A673 (cell line): ENCODE results near the gene CHTF8. TPM values are rescaled to one million over a fixed set of nuclear protein-coding genes. Genes with fewer than 3 reads are reported as not detected.

ENCODE experiments used
- BruUV-seq: library from RNA; stranded (reverse); fragments of 400-500 nt; replicated peaks from 2 replicates; lab custom pipeline; 2021; lab: Mats Ljungman, UMichigan
- CTCF ChIA-PET: fragments of 300-600 bp; sonication (Branson Sonifier 250); formaldehyde crosslinking; loops from one replicate; lab custom pipeline; 2022; ENCODE audit warnings: antibody characterized with exemption; lab: Charles Lee
- POLR2A ChIA-PET: fragments of 300-600 bp; sonication (Branson Sonifier 250); formaldehyde crosslinking; loops from one replicate; lab custom pipeline; 2022; ENCODE audit warnings: antibody characterized with exemption; ENCODE audit not compliant: low non-redundant PET; lab: Charles Lee
- DNase-seq: peaks from one replicate; pipeline ENCODE4 v3.0.0-alpha.2; 2015; ENCODE audit warnings: low spot score
- H3K27ac ChIP-seq: fragments of 200-600 bp; sonication (generic); 2 replicates; pipeline ENCODE4 v1.5.1; 2016; ENCODE audit warnings: mixed run types, low read depth, mild to moderate bottlenecking, mixed read lengths, antibody characterized with exemption, low read length; ENCODE audit not compliant: poor library complexity, severe bottlenecking
- H3K27me3 ChIP-seq: fragments of 200-600 bp; sonication (generic); replicated peaks from 2 replicates; pipeline ENCODE4 v1.6.1; 2017; ENCODE audit warnings: mixed run types, low read depth, mild to moderate bottlenecking, mixed read lengths, antibody characterized with exemption, low read length; ENCODE audit not compliant: insufficient read depth, poor library complexity
- H3K36me3 ChIP-seq: fragments of 200-600 bp; sonication (generic); 2 replicates; pipeline ENCODE4 v1.6.1; 2016; ENCODE audit warnings: mixed run types, mild to moderate bottlenecking, mixed read lengths, antibody characterized with exemption, low read length; ENCODE audit not compliant: insufficient read depth, poor library complexity, severe bottlenecking
- H3K4me1 ChIP-seq: fragments of 200-600 bp; sonication (generic); 2 replicates; pipeline ENCODE4 v1.6.1; 2017; ENCODE audit warnings: mixed run types, mild to moderate bottlenecking, mixed read lengths, antibody characterized with exemption, low read length; ENCODE audit not compliant: insufficient read depth, poor library complexity, severe bottlenecking
- H3K4me3 ChIP-seq: fragments of 200-600 bp; sonication (generic); 2 replicates; pipeline ENCODE4 v1.5.1; 2016; ENCODE audit warnings: low read depth, mixed run types, mild to moderate bottlenecking, mixed read lengths, low read length; ENCODE audit not compliant: poor library complexity, severe bottlenecking
- H3K9me3 ChIP-seq: fragments of 200-600 bp; sonication (generic); 2 replicates; pipeline ENCODE4 v1.6.1; 2016; ENCODE audit warnings: mixed run types, low read depth, mild to moderate bottlenecking, mixed read lengths, antibody characterized with exemption, low read length; ENCODE audit not compliant: poor library complexity, severe bottlenecking
- EZH2 ChIP-seq: fragments of 200-600 bp; sonication (generic); IDR thresholded peaks from 2 replicates; pipeline ENCODE4 v1.6.1; 2017; ENCODE audit warnings: borderline replicate concordance, low read depth, mild to moderate bottlenecking, mixed read lengths, antibody characterized with exemption, low read length; ENCODE audit not compliant: poor library complexity, severe bottlenecking
- intact Hi-C: fragments of 100-400 bp; cut with micrococcal nuclease; formaldehyde crosslinking; loops from one replicate; pipeline ENCODE4 v1.10.0; 2022; ENCODE audit not compliant: unreplicated experiment
- total RNA-seq: library from RNA; stranded (reverse); gene quantifications from 2 replicates; pipeline ENCODE4 v1.2.3, GENCODE V29; 2021
- TF ChIP-seq, protein P1 (sequence below): fragments of 300-800, 200-600 bp; sonication (generic); conservative IDR thresholded peaks from 2 replicates; pipeline ENCODE4 v1.5.1; 2017; ENCODE audit warnings: low read depth, mild to moderate bottlenecking, antibody characterized with exemption, low read length, moderate library complexity, mixed read lengths

CHTF8 gene
- total RNA-seq, 1 experiment from 2014 or later: 113 TPM

DNA sequence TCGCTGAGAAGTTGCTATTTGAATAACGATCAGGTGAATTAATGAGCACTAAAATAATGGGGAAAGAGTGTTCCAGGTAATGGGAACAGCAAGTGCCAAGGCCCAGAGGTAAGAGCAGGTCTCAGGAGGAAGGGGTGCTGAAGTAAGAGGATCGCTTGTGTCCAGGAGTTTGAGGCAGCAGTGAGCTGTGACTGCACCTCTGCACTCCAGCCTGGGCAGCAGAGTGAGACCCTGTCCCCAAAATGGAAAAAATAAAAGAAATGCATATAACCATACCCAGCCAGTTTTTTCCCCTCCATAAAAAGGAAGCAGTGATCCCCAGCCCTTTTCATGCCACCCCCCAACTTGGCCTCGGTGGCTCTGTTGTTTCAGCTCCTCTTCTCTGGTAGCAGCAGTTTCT lies 43.7 kb downstream of the CHTF8 start:
- no peaks in the 10 kb centered on the region for H3K4me1 ChIP-seq
- ChIA-PET POLR2A (no interaction called here), CTCF (no interaction called here)
- intact Hi-C loops: no loop called here
- H3K27me3 ChIP-seq: no peaks in the 10 kb centered on the region
- no peak overlapping the region for H3K27ac ChIP-seq
- H3K36me3 ChIP-seq: no peaks in the 10 kb centered on the region
- H3K9me3 ChIP-seq: no peaks in the 10 kb centered on the region
- no peak overlapping the region for H3K4me3 ChIP-seq
- DNase-seq: no peak
- TF ChIP-seq, protein P1, sequence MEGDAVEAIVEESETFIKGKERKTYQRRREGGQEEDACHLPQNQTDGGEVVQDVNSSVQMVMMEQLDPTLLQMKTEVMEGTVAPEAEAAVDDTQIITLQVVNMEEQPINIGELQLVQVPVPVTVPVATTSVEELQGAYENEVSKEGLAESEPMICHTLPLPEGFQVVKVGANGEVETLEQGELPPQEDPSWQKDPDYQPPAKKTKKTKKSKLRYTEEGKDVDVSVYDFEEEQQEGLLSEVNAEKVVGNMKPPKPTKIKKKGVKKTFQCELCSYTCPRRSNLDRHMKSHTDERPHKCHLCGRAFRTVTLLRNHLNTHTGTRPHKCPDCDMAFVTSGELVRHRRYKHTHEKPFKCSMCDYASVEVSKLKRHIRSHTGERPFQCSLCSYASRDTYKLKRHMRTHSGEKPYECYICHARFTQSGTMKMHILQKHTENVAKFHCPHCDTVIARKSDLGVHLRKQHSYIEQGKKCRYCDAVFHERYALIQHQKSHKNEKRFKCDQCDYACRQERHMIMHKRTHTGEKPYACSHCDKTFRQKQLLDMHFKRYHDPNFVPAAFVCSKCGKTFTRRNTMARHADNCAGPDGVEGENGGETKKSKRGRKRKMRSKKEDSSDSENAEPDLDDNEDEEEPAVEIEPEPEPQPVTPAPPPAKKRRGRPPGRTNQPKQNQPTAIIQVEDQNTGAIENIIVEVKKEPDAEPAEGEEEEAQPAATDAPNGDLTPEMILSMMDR: no peak
- no peak for TF ChIP-seq EZH2
- no TSS peak for BruUV-seq

DNA sequence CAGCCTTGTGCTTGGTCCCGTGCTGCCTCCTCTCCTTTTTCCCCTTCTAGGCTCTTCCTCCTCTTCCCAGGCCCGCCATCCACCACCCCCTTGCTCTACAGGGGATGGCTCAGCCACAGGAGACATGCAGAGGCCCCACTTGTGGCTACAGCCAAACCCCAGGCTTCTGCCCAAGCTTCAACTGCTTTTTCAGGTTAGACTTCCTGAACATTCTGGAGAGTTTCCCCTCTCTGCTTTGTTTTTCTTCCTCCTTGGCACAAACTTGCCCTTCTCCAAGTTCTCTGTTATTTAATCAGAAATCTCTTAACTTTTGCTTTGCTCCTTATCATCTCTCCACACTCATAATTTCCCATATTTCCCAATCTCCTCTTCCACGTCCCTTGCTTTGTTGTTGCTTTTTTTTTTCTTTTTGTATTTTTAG lies 45.2 kb downstream of the CHTF8 start:
- intact Hi-C loops: no loop called here
- no TSS peak for BruUV-seq
- Histone ChIP-seq H3K27me3 (no peaks in the 10 kb centered on the region), H3K9me3 (no peaks in the 10 kb centered on the region), H3K4me1 (no peaks in the 10 kb centered on the region), H3K4me3 (no peak overlapping the region), H3K36me3 (no peaks in the 10 kb centered on the region), H3K27ac (no peak overlapping the region)
- TF ChIP-seq EZH2: no peak
- TF ChIP-seq, protein P1: no peak
- POLR2A ChIA-PET: no interaction called here
- no peak for DNase-seq
- CTCF ChIA-PET: no interaction called here

DNA sequence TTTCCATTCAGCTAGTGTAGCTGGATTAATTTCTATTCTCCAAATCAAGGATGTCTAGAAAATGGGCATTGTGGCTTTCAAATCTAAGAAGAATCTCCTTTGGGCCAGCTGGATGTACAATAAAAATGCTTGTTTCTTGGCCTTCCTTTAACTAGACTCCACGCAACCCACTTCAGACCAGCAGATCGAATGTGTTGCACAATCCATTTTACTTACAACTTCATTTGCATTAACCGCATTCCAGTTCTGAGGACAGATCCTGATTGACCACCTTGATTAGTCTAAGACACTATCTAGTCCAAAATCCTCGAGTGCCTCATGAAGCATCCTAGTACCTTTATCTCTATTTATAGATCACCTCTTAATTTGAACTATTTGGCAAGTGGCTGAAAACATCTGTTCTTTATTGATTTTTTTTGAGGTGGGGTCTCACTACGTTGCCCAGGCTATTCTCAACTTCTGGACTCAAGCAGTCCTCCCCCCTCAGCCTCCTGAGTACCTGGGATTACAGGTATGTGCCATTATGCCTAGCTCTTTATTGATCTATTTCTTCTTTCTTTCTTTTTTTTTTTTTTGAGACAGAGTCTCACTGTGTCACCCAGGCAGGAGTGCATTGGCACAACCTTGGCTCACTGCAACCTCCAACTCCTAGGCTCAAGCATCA lies 47.2 kb downstream of the CHTF8 start:
- no peaks in the 10 kb centered on the region for H3K4me1 ChIP-seq
- H3K4me3 ChIP-seq: no peak overlapping the region
- TF ChIP-seq, protein P1: no peak
- no peak for TF ChIP-seq EZH2
- no peaks in the 10 kb centered on the region for H3K27me3 ChIP-seq
- CTCF ChIA-PET: no interaction called here
- BruUV-seq: no TSS peak
- H3K36me3 ChIP-seq: no peaks in the 10 kb centered on the region
- no peak overlapping the region for H3K27ac ChIP-seq
- intact Hi-C loops: no loop called here
- DNase-seq: no peak
- H3K9me3 ChIP-seq: no peaks in the 10 kb centered on the region
- POLR2A ChIA-PET: no interaction called here
